IPS DF 4.7 (cell line): ENCODE data around the gene AP2A1.
"Not testable (repeated sequence)": the region's sequence is repeated elsewhere in the genome, so short reads cannot be mapped to it uniquely, and the experiment has no call there.

Source experiments
- DNase-seq: peaks from one replicate; pipeline ENCODE4 v3.0.0-alpha.2; 2013; ENCODE audit warnings: low spot score; ENCODE audit errors: extremely low read depth

The AP2A1 gene

DNA sequence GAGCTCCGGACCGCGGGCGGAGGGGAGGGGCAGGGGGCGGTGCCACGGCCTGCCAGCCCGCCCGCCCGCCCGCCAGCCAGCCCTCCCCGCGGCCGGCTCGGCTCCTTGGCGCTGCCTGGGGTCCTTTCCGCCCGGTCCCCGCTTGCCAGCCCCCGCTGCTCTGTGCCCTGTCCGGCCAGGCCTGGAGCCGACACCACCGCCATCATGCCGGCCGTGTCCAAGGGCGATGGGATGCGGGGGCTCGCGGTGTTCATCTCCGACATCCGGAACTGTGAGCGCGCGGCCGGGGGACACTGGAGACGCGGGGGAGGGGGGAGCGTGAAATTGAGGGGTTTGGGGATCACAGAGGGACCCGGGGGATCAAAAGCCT lies at the start of gene AP2A1:
TSS of gene AP2A1 (plus strand) at position 72 of the 370 bp plus-strand sequence. CDS start at position 205, 133 bp downstream.
- no peak for DNase-seq

DNA sequence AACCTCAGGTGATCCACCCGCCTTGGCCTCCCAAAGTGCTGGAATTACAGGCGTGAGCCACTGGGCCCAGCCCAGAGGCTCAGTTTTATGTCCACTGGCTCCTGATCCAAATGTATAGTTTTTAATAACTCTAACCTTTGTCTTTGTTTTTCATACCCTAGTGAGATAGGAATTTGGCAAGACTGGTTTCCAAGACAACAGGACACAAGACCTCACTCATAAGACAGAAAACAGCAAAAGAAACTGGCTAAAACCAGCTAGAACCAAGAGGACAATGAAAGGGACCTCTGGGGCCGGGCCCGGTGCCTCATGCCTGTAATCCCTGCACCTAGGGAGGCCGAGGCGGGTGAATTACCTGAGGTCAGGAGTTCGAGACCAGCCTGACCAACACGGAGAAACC lies 48.3 kb upstream of the AP2A1 start:
- no peak for DNase-seq

DNA sequence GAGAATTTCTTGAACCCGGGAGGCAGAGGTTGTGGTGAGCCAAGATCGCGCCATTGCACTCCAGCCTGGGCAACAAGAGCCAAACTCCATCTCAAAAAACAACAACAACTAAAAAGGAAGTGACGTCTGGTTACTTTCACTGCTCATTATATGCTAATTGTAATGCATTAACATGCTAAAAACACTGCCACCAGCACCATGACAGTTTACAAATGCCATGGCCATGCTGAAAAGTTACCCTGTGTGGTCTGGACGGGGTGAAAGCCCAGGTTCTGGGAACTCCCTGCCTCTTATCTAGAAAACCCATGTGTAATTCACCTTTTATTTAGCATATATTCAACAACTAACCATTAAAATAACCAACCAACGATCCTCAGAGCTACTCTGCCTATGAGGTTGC lies 47.8 kb upstream of the AP2A1 start:
- no peak for DNase-seq

DNA sequence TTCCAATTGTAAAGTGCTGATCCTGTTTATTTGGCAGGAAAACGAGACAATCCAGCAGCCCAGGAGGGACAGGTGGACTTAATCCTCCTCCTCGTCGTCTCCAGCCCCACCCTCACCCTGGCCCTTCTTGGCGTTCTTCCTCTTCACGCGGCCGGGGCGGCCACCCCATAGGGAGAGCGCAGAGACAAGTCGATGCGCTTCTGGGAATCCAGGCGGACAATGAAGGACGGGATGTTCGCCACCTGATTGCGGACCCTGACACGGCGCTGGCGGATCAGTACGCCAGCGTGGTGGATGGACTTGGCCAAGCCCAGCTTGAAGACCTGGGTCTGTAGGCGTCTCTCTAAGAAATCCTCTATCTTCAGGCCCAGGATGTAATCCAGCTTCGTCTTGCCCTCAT lies 47.4 kb upstream of the AP2A1 start:
- DNase-seq: not testable (repeated sequence)

DNA sequence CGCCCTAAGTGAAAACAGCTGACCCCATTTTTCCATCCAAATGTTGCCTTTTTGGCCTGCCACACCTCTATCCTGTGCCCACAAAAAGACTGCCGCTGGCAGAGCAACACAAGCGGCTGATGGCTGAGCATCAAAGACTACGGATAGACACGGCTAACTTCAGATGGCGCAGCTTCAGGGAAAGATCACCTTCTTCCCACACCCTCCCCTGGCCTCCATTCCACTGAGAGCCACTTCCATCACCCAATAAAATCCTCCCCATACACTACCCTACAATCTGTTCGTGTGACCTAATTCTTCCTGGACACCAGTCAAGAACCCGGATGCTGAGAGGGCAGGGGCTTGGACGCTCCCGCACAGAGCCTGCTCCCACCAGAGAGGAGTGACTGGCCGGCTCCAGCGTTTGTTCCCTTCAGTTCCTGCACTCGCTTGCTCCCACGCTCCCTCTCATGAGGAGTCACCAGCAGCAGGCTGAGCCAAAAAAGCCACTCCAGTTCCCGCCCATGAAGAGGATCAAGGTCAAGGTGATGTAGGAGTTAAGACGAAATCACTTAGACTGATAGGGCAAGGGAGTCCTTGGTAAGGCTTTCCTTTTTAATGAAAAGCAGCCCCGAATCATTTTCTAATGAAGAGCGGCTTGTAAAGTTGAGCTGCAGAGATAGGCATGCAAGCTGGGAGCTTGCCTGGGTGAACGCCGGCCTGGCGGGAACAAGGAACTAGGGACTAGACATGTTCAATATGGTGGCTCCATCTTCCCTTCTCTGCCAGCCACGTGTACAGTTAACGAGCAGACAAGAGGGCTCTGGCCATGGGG lies 39.4 kb upstream of the AP2A1 start:
- DNase-seq: no peak

DNA sequence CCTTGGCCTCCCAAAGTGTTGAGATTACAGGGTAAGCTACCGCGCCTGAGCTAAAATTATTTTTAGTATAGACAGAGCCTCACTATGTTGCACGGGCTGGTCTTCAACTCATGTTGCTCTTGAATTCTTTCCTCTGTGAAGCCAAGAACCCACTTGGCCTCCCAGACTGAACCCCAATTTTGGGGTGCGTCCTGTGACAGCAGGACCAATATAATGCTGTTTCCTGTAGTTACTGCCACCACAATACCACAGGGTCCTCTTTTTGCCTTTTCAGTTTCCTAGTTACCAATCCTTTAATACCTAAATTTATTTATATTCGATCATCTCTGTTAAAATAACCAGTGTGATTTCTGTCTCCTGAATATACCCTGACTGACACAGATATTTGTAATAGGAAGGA lies 36.6 kb upstream of the AP2A1 start:
- DNase-seq: no peak

DNA sequence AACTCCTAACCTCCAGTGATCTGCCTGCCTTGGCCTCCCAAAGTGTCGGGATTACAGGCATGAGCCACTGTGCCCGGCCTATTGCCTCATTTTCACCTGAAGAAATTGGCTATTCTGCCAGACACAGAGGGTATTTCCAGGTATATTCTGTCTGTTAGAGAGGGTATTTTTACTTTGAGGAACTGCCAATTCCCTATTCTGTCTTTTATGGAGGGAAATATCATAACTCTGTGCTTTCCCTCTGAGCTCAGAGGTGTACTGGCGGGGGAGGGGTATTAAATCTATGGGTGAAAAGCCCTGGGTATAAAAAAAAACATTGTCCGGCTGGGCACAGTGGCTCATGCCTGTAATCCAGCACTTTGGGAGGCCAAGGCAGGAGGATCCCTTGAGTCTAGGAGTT lies 28.5 kb upstream of the AP2A1 start:
- DNase-seq: no peak

DNA sequence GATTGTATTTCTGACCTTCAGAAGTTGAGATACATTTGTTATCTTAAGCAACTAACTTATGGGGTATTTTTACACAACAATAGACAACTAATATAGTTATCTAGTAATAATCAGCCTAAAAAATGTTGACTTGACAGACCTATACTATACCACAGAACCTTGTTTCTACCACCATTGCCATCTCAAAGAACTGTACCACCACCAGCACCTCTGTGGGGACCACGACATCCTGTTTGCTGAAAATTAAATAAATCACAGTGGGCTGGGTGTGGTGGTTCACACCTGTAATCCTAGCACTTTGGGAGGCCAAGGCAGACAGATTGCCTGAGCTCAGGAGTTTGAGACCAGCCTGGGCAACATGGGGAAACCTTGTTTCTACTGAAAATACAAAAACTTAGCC lies 27.7 kb upstream of the AP2A1 start:
- no peak for DNase-seq

DNA sequence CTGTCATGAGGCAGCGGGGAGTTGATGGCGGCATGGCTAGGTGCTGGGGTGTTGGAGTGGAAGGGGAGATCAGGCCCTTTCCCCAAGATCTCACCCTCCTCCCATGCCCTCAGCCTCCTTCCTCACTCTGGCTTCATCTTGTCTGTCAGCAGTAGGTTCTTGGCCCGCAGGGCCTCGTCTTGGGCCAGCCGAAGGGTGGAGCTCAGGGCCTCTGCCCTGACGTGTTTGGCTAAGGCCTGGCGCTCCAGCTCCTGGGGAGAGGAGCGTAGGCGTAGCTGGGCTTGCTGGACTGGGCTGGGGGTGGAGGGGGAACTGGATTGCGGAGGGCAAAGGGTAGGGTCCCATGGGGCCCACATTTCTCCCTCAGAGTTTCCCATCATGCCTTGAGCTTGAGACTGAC lies 26.9 kb upstream of the AP2A1 start:
- no peak for DNase-seq

DNA sequence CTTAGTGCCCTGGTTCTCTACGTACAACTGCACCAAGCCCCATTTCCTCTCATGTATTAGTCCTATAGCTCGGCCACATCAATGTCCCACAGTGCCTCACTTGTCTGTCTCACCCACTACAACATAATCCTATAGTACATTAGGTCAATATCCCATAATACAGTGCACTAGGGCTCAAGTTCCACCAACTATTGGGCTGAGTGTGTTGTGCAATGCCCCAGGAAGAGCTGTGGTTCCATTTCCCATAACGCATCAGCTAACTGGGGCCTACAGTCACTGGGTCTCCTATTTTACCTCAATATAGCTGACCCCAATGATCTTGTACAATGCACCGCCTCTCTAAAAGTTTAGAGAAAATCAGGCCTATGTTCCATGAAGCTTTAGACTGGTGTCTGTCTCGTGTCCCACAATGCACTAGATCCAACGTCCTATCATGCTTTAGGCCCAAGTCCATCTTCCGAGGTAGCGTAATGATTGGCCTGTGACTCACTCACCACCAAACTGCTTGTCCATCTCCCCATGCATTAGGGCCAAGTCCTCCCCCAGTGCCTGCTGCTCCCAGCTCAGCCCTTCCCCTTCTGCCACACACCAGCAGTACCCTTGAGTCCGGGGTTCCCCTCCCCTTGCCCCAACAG lies 25.5 kb upstream of the AP2A1 start:
- DNase-seq: no peak

DNA sequence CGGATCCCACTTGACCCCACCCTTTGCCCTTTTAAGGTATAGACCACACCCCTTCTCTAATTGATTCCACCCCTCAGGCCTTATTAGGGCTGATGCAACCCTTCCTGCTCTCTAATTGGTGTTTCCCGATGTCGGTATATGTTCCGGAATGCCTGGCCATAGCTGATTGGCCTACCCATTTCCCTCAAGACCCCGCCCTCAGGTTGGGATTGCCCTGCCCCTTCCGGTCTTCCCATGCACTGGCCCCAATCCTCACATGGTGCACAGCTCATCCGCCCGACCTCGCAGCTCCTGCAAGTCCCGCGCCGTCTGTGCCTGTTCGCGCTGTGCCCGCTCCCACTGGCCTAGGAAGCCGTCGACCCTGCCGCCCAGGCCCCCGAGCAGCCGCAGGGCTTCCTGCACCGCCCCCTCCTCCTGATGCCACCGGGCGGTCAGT lies 21.8 kb upstream of the AP2A1 start:
- no peak for DNase-seq

DNA sequence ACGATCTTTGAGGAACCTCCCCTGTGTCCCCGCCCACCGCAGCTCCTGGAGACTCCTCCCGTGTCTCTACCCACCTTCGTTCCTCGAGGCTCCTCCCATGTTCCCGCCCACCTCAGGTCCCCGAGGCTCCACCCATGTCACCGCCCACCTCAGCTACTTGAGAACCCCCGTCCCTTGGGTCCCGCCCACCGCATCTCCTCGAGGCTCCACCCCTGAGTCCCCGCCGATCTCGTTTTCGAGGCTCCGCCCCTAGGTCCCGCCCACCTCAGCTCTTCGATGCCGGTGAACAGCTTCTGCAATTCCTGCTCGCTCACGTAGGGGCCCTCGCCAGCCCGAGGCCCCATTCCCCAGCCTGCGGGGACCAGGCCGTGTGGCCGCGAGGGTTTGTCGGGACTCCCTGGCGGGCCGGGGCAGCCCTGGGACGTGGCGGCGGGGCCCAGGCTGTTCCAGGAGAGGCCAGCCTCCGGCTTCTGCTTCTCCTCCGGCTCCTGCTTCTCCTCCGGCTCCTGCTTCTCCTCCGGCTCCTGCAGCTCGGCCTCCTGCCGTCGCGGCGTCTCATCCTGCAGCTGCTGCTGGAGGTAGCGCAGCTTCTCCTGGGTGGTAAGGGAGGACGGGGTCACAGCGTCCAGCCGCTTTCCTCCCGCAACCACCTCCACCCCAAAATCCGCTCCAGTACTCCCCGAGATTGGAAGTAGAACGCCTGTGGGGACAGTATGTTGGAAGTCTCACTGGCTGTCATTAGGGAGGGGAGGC lies 20.4 kb upstream of the AP2A1 start:
- no peak for DNase-seq

DNA sequence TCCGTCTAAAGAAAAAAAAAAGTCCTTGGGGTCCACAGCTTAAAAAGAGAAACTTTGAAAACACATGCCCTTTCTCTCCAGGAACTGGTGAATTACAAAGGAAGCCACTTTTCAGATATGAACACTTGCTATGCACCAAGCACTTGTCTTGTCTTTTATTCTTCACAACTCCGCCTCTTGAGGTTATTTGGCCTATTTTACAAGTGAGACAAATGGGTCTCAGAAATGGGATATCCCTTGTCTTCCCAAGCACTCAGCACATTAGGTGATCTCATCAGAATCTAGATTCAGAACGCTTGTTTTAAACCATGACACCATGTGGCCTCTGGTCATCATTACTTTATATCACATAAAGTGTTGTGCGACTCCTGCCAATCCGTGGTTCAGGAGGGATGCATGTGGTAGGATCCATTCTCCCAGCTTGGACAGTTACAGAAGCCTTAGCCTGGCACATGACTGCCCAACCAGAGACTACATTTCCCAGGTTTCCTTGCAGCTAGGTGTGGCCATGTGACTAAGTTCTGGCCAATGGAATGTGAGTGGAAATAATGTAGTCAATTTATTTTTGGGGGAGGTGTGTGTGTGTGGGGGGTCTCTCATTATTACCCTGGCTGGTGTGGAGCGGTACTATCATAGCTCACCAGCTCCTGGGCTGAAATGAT lies 17.6 kb upstream of the AP2A1 start:
- DNase-seq: no peak

DNA sequence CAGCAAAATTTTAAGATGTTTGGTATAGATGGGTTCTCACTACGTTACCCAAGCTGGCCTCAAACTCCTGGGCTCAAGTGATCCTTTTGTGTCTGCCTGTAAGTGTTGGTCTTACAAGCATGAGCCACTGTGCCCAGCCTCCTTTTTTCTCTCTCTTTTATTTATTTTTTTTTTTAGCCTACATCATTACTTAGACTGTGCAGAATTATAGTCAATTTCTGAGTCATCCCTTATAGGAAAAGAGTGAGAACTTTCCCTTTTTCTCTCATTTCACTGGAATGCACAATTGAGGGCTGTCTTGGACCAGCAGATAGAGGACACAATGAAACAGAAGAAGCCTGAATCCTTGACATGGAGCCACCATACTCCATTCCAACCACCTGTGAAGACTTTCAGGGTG lies 17.0 kb upstream of the AP2A1 start:
- DNase-seq: no peak

DNA sequence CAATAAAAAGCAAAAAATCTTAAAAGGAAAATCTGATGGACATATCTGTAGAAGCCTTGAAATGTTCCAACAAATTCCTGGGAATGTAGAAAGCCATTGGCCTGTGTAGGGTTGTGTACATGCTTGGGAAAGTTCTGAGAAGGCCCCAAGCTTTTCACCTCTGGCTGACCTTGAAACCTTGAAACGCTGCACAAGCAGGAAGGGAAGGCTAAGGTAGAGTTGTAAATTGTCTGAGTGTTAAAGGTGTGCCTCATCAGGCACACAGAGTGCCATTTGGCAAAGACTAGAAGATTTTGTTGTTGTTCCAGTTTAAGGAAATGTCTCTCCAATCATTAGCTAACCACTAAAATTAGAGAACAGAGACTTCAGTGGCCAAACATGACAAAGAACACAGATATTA lies 14.1 kb upstream of the AP2A1 start:
- no peak for DNase-seq

DNA sequence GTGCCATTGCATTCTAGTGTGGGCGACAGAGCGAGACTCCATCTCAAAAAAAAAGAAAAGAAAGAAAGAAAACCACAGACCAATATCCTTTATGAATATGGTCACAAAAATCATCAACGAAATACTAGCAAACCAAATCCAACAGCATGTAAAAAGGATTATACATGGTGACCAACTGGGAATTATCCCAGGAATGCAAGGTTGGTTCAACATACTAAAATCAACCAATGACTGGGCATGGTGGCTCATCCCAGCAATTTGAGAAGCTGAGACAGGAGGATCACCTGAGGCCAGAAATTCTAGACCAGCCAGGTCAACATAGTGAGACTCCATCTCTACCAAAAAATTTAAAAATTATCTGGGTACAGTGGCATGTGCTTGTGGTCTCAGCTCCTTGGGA lies 10.8 kb upstream of the AP2A1 start:
- DNase-seq: no peak

DNA sequence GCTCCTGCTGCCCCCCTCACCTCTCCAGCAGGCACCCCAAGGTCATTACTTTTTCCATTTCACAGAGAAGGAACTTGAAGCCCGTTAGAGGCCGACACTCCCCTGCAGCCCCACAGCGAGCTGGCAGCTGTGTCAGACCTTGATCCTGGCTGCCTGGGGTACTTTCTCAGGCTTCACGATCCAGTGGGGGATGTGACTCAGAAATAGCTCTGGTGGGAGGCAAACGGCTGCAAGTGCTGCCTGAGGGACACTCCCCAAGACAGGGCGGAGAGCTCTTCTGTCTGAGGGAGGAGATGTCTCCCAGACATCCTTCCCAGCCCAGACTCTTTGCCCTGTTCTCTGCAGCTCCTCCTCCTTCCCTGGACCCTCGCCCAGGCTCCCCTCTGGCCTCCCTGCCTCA lies 8.5 kb upstream of the AP2A1 start:
- no peak for DNase-seq

DNA sequence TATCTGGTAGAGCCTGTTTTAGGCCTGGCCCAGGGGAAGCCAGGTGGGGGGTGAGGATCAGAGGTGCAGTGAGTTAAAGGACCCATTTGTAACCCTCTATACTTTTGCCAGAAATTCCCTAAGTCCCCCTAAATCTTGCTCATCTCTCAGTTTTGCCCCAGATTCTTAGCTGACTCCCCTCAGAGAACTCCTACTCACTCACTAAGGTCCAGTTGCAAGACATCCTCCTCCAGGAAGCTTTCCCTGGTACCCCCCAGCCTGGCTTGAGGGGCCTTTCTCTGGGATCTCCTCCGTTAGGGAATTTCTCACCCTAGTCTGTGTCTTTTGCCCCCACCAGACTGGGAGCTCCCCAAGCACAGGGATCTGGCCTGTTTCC lies 5.6 kb upstream of the AP2A1 start:
- DNase-seq: no peak

DNA sequence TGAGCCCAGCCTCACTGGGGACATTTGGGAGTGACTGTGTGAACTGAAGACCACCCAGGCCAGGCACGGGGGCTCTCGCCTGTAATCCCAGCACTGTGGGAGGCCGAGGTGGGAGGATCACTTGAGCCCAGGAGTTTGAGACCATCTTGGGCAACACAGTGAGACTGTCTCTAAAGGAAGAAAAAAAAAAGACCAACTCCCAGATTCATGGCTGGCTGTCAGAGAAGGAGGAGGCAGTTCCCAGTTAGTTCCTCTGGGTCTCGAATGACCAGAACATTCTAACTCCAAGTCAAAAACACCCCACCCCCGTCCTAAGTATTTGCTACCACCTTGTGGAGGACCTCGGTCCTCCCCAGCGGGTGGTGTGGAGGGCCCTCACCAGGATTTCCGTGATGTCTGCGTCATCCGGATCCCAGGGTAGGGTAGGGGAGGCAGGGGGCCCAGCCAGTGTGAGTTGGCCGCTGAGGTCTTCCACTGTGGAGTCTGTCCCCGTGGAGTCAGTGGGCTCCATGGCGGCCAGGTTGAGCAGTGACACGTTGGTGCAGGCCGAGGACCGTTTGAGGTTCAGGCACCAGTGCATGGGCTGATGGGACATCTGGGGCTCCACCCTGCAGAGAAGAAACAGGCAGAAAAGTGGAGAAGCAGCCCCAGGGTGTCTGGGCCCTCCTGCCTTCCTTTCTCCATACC lies 5.0 kb upstream of the AP2A1 start:
- no peak for DNase-seq

DNA sequence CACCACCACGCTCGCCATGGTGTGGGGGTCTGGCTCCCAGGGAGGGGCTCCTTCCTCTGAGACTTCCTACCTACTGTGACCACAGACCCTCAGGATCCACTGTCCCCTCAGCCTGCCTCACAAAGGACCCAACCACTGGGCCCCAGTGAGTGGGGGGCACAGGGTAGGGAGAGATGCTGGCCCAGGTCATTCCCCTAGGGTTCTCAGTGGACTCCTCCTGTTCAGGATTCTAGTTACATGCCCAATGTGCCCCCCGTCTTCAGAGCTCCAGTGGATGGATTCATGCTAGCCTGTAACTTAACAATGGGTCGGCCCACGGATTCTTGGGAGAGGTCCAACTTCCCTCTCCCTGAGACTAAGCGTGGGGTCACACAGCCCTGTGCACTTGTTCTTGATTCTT lies 3.6 kb upstream of the AP2A1 start, which contains the start of gene TSKS:
TSS of gene TSKS (minus strand) at position 77 of the 400 bp plus-strand sequence. CDS start at position 18, 59 bp downstream.
- no peak for DNase-seq

DNA sequence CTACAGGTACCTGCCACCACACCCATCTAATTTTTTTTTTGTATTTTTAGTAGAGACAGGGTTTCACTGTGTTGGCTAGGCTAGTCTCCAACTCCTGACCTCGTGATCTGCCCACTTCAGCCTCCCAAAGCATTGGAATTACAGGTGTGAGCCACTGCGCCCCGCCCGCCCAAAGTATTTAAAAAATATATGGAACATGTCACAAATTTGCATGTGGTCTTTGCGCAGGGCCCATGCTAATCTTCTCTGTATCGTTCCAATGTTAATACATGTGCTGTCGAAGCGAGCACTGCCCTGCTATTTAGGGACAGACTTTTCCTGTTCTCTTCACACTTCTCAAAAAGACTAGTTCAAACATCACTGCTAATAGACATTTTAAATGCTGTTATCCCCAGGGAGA lies 2.5 kb upstream of the AP2A1 start:
- no peak for DNase-seq
